Putamen (tissue), 1 donor: ENCODE data around the gene NFASC.

ENCODE experiments used
- DNase-seq: peaks from one replicate; pipeline ENCODE4 v3.0.0-alpha.2; 2016; ENCODE audit warnings: low spot score

NFASC gene

DNA sequence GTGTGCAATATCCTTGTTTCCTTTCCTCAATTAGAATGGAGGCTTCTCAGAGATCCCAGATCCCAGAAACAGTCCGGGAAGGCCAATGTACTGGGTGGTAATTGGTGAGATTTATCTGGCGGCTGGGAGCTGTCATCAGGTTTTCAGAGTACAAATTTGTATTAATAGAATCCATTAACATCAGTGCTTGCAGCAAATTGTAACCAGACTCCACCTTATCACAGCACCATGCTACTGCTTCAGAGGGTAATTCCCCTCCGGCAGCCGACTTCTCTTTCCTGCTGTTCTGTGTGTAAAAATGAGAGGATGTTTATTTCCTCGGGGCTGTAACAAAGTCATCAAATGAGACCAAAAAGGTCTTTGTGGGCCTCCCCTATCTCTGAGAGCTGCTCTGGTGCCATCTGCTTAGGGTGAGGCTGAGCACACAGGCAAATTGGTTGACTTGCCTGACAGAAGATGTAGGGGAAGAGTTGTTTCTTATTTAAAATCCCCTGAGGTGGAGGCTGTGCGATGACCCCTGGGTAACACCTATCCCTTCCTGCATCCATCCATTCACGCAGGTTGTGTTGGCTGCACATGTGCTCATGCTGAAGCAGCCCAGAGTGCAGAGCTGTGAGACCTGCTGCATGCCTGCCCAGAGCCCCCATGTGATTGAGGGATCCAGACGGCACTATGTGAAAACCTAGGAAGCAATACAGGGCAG is 19.2 kb downstream of the NFASC start:
- no peak for DNase-seq

DNA sequence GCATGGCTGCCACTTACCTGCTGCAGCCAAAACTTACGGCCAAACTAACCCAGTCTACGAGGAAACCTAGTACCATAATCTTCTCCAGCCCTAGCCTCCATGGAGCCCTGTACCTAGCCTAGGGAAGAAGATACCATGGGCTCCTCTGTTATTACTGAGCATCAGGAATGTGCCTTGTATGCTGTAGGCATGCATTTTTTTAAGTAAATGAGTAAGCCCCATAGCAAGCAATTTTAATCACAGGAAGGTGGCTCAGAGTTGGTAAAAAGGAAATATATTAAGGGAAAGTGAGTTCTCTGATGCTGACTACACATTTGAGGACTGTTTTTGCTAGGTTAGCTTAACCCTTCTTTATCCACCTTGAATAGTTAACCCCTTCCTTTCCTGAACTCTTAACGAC is 21.2 kb downstream of the NFASC start:
- no peak for DNase-seq

DNA sequence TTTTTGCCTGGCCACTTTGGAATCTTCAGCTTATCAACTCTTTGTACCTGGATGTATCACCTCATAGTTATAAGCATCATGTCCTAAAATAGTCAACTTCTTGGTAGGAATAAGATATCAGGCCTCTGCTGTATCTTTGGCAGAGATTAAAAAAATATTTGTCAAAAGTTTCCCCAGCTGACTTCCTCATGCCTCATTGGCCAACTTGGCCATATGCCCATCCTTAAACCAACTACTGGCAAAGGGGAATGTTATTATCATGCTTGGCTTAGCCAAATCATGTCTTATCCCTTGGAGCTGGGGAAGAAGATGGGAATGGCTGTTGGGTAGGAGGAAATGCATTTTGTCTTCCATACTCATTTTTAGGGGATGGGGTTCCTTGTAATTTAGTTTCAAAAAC is 23.4 kb downstream of the NFASC start:
- no peak for DNase-seq

DNA sequence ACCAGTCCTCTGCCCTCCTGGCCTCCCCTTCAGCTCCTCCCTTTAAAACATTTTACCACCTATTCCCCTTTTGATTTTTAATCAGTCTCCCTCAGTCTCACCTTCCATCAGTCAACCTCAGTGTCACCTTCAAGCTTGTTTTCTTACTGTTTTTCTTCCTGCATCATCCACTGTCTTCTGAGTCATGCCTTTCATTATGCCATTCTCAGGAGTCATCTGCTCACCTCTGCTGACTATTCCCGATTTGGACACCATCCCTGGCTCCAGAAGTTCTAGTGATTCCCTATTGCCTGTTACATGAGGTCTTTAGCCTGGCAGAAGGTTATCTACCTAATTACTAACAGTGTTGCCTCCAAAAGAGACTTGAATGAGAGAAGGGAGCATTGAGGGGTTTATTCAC is 23.9 kb downstream of the NFASC start:
- DNase-seq = no peak

DNA sequence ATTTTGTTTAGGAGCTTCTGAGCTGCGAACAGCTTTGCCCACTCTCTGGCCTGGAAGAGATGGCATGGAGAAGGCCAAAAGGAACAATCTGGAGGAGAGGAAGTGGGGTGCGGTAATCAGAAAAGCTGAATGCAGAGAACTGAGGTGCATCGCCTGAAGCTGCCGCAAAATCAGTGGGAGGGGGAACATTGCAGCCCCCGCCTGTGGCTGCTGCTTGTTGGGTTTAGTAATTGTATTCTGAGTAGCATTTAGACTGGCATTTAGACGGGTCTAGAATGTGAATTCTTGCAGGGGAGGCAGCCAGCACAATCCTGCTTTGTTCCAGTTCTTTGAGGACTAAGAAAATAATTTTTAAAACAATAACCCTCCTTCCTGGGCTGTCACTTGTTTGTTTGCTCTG is 25.4 kb downstream of the NFASC start:
- DNase-seq = no peak

DNA sequence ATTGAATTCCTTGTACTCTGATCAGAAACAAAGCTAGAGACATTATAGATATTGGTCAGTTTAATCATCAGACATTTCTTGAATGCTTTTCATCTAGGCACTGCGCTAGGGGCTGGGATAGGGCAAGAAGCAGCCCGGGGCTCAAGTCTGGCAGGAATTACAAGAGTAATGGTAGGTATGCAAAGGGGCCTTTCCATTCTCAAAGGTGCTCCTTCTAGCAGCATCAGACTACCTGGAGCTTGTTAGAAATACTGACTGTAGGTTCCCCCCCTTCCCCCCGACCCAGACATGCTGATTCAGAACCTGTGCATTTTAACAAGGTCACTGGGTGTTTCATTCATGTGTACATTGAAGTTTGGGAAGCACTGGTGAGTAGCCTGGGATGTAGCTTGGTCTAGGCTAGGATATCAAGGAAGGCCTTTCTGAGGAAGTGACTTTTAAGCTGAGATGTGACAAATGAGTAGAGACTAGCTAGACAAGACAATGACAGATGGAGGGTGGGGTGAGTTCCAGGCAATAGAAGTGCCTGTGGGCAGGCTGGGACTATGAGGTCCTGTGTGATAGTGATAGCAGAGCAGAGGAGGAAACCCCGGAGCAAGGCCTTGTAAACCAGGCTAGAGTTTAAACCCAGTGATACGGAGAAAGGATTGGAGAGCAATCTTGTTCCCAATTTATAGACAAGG is 26.3 kb downstream of the NFASC start:
- no peak for DNase-seq

DNA sequence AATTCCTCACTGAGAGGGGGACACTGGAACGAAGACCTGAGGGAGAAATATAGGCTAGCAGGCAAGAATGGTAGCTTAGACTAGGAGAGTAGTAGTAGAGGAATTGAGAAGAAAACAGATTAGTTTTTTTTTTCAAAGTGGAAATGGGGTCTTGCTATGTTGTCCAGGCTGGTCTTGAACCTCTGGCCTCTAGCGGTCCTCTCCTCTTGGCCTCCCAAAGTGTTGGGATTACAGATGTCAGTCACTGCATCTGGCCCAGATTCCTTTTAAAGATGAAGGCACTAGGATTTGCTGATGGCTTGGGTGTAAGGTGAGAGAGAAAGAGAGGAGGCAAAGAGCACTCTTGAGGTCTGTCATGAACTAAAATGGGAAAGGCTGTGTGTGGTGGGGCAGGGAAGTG is 30.1 kb downstream of the NFASC start:
- DNase-seq = no peak

DNA sequence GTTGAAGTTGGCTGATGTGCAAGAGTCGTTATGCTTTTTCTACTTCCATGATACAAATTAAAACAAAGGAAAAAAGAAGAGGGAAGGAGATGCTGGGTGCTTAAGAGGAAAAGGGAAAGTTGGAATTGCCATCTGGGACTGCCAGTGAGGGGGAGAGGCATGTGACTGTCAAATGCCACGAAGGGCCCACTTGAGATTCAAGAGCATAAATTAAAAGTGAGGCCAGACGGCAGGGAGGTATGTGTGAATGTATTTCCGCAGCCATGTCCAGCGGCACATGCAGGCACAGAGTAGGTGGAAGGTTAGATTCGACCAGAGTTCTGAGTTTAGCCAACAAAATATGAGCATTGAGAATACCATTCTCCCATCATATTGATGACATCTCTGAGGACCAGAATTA is 32.0 kb downstream of the NFASC start:
- DNase-seq = no peak

DNA sequence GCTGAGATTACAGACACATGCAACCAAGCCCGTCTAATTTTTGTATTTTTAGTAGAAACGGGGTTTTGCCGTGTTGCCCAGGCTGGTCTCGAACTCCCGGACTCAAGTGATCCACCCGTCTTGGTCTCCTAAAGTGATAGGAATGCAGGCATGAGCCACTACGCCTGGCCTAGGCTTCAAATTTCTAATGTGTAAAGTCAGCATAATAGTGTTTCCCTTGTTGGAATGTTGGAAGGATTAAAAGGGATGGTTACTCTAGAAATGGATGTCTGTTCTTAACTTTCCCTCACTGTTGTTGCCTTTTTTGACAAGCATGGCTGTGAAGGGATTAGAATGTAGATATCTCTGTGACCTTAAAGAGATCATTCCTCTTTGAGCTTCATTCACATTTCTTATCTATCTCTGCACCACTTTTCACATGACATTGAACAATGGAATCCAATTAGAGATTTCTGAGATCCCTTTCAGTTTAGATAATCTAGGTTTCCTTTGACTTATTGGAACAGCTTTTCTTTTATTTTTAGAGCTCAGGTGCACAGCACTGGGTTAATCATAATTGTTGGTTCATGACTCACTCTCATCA is 33.7 kb downstream of the NFASC start:
- DNase-seq = no peak

DNA sequence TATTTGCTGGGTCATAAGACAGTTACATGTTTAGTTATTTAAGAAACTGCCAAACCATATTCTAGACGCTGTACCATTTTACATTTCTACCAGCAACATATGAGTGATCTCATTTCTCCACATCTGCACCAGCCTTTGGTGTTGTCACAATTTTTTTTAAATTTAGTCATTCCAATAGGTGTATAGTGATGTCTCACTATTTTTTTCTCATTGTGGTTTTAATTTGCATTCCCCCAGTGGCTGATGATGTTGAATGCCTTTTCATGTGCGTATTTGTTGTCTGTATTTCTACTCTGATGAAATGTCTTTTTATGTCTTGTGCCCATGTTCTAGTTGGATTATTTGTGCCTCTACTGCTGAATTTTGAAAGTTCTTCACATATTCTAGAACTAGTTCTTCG is 38.4 kb downstream of the NFASC start:
- DNase-seq = no peak

DNA sequence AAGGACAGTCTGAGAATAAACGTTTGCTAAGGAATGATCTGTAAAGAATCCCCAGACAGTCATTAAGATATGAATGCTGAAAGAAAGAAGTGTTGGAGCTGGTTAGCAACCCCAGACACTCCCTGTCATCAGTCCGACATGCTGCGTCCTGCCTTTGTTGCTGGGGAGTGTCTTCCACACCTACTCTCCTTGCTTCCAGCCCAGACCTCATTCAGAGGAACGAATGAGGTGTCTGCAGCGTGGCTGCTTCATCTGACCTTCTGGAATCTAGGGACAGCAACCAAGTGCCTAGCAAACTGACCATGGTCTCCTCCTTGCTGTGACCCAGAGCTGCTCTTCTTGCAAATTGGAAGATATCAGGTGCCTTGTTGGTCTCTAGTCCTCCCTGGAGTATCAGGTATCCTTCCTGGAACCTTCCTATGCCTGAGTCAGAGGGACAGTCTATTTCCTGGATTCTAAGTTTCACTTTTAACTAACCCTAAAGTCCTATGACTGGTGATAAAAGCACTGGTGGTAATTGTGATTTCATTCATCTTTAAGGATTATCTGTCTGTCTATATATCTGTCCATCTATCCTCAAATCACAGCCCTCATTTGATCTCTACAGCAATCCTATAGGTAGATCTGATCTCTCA is 45.3 kb downstream of the NFASC start:
- no peak for DNase-seq

DNA sequence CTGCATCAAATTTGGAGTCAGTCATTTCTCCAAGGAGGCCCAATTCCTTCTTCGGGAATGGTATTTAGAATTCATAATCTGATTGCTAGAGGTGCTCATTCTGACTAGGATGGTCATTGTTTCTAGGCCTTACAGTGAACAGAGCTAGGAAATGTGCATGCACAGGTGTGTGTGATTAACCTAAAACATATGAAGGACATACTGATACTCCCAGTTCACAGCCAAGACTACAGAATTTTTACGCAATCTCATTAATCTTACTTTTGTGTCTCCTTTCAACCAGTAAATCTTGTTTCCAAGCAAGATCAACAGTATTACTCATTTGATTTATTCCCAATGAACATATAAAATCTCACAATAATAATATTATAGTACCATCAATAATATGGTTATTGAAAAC is 47.1 kb downstream of the NFASC start:
- no peak for DNase-seq

DNA sequence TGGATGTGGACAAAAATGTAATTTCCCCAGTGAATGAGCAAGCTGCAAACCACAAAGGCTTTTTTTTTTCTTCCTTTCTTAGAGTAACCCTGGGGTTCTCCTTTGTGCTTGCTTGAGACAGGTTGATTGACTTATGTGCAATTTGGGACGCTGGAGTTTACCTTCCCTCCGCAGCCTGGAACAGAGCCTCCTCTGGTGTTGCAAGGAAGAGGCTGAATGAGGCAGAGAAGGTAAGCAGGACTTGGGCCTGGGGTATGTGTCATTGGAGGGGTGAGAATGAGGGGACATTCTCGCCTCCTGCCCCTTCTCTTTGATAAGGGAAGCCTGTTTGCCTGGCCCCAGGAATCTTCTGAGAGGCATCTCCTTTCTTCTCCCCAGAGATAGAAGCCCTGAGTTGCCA is 49.8 kb downstream of the NFASC start:
- DNase-seq = no peak

DNA sequence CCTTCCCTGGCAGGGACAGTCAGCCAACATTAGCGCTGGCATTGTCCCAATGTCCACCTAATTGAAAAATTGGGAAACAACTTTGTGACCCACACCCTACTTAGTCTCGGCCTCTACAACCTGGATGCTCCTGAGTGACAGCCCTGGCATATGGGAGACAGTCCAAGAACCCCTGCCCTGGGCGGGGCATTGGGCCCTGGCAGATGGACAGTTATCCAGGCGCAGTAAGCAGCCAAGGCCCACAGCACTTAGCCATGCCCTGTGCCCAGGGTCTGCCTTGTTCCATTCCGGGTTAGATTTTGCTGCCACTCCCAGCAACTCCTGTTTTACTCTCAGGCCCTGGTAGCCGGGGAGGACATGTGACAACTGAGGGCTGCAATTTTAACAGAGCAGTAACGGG is 50.3 kb downstream of the NFASC start:
- DNase-seq = no peak

DNA sequence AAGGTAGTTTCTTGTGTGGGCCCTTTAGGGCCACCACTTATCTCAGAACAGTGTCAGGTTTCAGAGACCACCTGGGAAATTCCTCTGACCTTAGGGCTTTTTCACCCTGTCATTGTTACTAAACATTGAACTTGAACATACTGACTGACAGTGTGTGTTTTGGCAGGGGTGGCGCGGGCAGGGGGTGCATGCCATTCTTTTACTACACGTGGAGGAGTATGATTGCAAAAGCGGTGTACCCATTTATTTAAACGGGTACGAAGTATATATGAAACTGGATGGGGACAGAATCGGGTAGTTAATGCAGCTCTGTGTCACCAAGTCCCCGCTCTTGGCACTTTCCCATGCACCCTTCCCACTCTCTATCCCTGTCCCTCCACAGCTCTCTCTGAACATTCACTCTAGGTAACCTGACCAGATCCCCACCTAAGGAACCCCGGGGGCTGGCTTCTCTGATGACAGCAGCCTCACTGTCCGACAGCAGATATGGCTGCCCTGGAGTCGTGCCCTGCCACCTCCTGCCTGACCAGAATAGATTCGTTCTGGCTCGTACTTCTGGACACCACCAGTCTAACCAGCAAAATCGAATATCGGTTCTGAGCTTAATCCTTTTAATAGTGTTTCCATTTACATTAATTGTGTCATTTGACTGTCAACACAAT is 51.3 kb downstream of the NFASC start:
- DNase-seq = no peak

DNA sequence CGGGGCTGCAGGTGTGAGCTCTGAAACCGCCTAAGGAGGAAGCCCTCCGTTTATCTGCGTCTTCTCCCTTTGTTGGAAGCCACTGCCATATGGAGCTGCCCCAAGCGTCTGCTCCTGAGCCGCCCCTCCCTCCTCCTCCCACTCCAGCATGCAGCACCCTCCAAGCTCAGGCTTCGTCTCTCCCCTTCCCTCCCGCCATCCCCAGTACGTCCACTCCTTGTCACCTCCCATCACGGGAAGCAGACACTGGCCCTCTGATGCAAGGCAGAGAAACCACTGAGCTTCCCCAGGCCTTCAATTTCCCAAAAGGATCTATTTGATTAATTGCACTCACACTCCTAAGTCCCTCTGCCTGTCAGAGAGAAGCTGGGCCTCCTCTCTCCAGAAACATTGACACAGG is 52.5 kb downstream of the NFASC start:
- DNase-seq = no peak

DNA sequence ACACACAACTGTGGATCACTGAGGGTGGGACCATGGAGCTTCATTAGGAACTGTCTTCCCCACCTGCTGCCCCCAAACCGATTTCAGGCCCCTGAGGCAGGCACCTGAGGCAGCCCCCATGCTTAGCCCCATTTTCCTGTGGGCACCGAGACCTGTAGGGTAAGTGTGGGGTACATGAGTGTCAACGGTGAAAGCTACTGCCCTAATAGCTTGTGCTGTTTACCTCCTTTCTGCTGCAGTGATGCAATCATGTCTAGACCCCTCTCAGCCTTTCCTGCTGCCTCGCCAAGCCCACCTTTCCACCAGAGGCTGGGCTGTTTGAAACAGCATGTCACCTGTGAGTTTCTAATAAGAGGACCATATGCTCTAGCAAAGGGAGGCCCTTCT is 53.0 kb downstream of the NFASC start:
- DNase-seq = no peak

DNA sequence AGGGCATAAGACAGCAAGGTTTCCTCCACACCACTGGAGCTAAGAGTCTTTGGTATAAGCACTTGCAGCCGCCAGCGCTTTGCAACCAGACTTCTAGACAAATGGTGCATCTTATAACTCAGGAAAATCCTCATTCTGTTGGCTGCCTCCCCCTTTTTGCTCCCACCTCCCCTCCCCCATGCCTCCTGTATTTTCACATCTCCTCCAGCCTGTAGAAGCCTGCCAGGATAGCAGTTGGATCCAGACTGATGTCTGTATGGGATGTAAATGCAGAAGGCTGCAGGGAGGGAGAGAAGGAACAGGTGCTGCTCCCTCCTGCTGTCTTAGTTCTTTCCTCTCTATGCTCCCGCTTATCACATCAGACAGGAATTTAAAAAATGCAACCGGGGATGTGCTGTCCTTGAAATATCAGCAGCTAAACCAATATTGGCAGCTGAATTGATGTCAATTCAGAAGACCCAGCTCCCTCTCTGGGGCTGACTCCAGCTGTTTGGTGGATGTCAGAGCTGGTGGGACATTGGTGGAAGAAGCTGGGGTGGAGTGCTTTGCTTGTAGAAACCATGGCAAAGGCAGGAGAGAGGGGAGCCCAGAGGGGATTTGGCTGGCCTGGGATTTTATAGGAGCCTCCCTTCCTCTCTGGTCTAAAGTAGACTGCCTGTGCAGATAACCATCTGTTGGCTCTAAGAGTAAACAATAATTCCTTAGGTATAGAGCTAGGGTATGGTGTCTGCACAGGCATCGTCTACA is 53.5 kb downstream of the NFASC start:
- DNase-seq = no peak

DNA sequence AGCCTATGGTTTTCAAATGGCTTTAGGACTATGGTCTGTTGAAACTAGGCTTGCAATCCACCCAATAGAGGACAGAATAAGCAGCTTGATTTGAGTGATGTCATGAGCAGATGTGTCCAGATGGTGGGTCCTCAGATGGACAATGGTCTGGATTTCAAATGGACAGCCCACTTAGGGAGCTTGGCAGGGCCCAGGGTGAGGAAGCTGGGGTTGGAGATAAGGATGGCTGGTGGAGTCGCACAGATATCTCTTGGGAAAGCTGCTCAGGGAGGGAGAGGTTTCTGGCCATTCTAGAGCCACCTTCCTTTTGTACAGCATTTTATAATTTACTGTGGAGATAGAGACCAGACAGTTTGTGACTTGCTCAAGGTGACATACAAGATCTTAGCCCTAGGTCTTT is 55.0 kb downstream of the NFASC start:
- DNase-seq = no peak

DNA sequence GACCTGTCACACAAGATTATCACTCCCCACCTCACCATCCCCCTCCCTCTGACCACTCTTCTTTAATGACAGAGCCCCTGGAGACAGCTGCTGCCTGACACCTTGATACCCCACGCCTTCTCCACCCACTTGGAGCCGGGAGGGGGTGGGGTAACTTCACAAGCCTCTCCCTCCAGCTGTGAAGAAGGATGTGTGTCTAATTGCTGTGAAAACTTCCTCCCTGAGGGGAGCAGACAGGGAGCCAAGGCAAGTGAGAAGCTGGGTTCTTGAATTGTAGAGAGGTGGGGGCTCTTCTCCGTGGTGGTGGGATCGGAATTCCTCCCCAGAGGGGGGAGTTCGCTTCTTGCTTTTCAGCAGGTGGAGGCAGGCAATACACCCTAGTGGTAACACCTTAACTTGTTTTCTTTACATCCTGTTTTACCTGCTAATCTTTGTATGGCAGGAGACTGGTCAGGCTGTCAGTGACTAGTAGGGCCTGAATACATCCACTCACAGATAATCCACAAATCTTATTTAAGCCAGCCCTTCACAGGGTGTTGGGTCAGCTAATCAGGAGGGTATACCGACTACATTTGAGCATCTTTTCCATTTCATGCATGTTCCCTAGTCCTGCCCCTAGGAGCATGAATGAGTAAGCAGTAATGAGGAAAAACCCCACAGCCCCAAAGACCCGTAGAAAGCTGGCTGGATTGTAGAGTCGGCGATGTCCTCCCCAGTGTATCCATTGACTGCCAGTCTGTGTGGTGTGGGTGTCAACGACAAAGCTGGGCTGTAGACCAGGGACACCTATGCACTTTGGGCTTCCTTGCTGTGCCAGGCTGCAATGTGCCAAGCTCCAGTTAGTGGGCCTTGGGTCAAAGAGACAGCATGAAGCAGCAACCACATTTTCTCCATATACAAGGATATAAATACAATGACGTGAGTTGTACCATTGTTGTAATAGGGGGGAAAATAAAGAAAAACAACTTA is 57.3 kb downstream of the NFASC start:
- no peak for DNase-seq
